Activated CD8-positive, alpha-beta T cell treated with anti-CD3 and anti-CD28 coated beads, Interleukin-2, amount 10 ng/mL, durations not matched to agents 7 days and 5 days (primary cell): ENCODE measurements around the gene GNB1L. TPM values are rescaled to one million over a fixed set of nuclear protein-coding genes. Genes with fewer than 3 reads are reported as not detected.

ENCODE experiments used
- ATAC-seq: fragments of 150-1000 bp; cut with Tn5 transposase; one replicate; pipeline ENCODE4 v1.10.0; 2021; ENCODE audit warnings: moderate library complexity
- CTCF ChIA-PET: fragments of 350-600 bp; sonication (Branson Sonifier 250); formaldehyde crosslinking; loops from one replicate; lab custom pipeline; 2021; ENCODE audit warnings: antibody characterized with exemption; lab: Charles Lee
- POLR2A ChIA-PET: fragments of 350-600 bp; sonication (Branson Sonifier 250); formaldehyde crosslinking; loops from one replicate; lab custom pipeline; 2021; ENCODE audit warnings: antibody characterized with exemption; lab: Charles Lee
- DNase-seq: peaks from one replicate; pipeline ENCODE4 v3.0.0-alpha.2; 2020
- H3K27ac Mint-ChIP-seq: one replicate; pipeline ENCODE4 v1.8.0; 2021; ENCODE audit warnings: mild to moderate bottlenecking, mixed read lengths
- H3K27me3 Mint-ChIP-seq: one replicate; pipeline ENCODE4 v1.8.0; 2021; ENCODE audit warnings: low read depth, mixed read lengths
- H3K36me3 Mint-ChIP-seq: one replicate; pipeline ENCODE4 v1.8.0; 2021; ENCODE audit warnings: low read depth, mixed read lengths
- H3K4me1 Mint-ChIP-seq: one replicate; pipeline ENCODE4 v1.8.0; 2021; ENCODE audit warnings: low read depth, mixed read lengths
- H3K4me3 Mint-ChIP-seq: one replicate; pipeline ENCODE4 v1.8.0; 2021; ENCODE audit warnings: mild to moderate bottlenecking, mixed read lengths
- H3K9me3 Mint-ChIP-seq: one replicate; pipeline ENCODE4 v1.8.0; 2022; ENCODE audit warnings: mixed read lengths; ENCODE audit not compliant: insufficient read depth
- total RNA-seq, 2 experiments: library from RNA; stranded (reverse); gene quantifications; one replicate each; pipeline ENCODE4 v1.2.3, GENCODE V29; 2021

Gene GNB1L
- total RNA-seq, 2 experiments from 2014 or later = 9.7 to 10.3 TPM

DNA sequence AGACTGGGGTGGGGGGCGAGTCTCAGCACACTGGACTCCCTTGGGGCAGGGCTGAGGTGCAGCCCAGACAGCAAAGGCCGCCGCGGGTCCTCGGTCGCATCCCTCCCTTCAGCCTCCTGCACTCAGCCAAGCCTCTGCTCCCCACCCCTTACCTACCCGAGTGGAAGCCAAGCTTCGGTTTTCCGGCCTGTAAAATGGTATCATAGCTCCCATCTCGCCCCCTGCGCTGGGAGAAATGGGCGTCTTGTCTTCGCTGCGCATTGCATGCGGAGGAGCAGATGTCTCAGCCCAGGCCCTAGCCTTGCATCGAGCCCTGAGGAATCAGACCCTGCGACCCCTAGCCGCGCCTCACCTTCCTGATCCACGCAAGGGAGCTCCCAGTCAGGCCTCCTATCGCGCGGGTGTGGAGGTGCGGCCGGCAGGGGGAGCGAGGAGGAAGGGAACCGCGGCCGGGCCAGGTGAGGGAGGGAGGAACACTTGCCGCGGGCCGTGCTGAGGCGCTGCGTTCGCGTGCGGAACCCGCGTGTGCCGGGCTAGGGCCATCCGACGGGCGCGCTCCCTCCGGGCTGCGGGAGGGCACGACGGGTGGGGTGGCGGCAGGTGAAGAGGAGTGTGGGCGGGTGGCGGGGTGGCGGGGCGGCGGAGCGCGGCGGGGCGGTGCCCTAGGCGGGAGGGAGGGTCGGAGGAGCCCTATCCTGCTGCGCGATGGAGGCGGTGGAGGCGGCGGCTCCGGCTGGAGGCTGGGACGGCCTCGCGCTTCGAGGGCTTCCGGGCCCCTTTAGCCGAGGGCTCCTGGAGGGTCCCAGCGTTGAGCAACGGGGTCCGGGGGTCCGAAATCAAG, 98.2 kb downstream of the GNB1L start:
- POLR2A ChIA-PET = no interaction called here
- peak; percentile 77 for DNase-seq
- H3K27ac Mint-ChIP-seq = no peak overlapping the region
- CTCF ChIA-PET = interaction anchor here (0.7 to 2.9 kb wide), 11 partner anchors 9 to 191 kb away, joined by 3 to 20 read pairs (median 4); partner anchors contain the start of gene GP1BB
- H3K36me3 Mint-ChIP-seq = peaks cover 2% of the 10 kb centered on the region
- ATAC-seq = peak; percentile 69
- H3K27me3 Mint-ChIP-seq = peaks cover 62% of the 10 kb centered on the region
- H3K4me1 Mint-ChIP-seq = peaks cover 24% of the 10 kb centered on the region
- no peak overlapping the region for H3K4me3 Mint-ChIP-seq
- H3K9me3 Mint-ChIP-seq = no peaks in the 10 kb centered on the region

DNA sequence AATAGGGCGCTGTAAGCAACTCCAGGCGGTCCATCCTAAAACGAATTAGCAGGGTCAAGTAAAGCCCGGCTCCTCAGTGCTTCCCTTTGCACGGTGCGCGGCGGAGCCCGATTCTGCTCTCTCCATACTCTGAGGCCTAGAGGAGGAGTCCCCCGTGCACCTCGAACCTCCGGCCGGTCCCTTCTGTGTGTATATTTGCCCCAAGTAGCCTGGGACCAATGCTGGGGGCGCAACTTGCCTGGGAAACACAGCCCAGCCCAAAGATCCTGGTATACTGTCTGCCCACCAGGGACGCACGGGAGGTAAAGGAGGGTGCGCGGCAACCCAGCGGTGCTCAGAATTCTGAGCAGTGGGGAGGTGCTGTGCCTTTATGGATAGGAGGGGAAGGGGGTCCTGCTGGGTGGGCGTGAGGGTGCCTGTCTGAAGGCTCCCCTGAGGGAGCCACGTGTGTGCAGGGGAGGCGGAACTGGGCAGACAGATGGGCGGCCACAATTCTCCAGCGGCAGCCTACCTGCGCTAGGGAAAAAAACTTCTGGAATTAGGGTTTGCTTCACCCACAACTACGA, 98.9 kb downstream of the GNB1L start:
- POLR2A ChIA-PET = no interaction called here

DNA sequence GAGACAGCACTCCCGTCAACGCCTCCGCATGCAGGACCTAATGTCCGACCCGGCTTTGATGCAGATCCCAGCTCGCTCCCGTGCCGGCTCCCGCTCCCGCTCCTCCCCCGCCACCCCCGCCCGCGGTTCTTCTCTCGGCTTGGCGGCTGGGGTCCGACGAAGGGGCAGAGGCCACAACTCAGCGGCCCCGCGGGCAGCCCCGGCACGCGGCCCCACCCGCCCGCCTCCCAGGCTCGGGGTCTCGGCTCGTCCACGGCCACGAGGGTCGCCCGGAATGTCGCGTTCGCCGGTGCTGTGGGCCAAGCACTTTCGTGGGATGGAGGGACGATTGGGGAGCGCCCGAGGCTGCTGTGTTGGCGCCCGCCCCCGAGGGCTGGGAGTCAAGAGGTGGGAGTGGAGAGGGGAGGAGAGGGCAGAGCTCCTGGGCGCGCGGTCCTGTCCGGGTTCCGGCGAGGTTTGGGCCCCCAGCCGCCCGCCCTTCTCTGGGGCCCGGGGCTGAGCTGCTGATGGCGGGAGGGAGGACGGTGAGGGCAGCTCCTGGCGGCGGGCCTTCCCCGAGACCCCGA, 99.4 kb downstream of the GNB1L start:
- H3K27me3 Mint-ChIP-seq = peaks cover 59% of the 10 kb centered on the region
- H3K27ac Mint-ChIP-seq = no peak overlapping the region
- H3K4me1 Mint-ChIP-seq = peaks cover 23% of the 10 kb centered on the region
- H3K4me3 Mint-ChIP-seq = no peak overlapping the region
- no peaks in the 10 kb centered on the region for H3K9me3 Mint-ChIP-seq
- DNase-seq = no peak
- ChIA-PET CTCF (interaction anchor here (1.3 to 2.9 kb wide), 2 partner anchors 25 to 77 kb away, joined by 3 to 11 read pairs; no protein-coding TSS in a partner anchor), POLR2A (no interaction called here)
- H3K36me3 Mint-ChIP-seq = peaks cover 1% of the 10 kb centered on the region
- ATAC-seq = no peak

More for the DNA sequence above, 98.9 kb downstream of the GNB1L start:
- no peak for DNase-seq
- no peak overlapping the region for H3K4me3 Mint-ChIP-seq
- peaks cover 2% of the 10 kb centered on the region for H3K36me3 Mint-ChIP-seq
- CTCF ChIA-PET = interaction anchor here (0.7 to 2.9 kb wide), 11 partner anchors 9 to 192 kb away, joined by 3 to 20 read pairs (median 4); partner anchors contain the start of gene GP1BB
- no peaks in the 10 kb centered on the region for H3K9me3 Mint-ChIP-seq
- peaks cover 61% of the 10 kb centered on the region for H3K27me3 Mint-ChIP-seq
- peaks cover 24% of the 10 kb centered on the region for H3K4me1 Mint-ChIP-seq
- no peak for ATAC-seq
- H3K27ac Mint-ChIP-seq = no peak overlapping the region

DNA sequence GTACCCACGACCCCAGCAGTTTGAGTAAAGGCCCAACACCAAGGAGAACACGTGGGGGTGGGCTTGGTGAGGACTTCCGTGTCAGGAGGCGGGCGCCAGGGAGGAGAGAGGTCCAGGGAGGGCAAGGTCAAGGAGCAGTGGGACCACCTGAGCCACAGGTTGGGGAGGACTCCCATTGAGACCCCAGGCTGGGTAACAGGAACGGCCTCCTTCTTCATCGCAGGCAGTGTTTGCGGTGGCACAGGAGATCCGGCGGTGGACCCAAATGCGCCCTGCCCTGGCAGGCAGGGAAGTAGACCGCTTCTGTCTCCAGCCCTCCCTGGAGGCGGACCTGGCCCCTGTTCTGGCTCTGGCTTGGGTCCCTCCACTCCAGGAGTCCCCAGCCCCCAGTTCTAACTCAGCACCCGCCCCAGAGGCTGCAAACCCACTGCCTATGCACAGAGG, 100.0 kb downstream of the GNB1L start:
- peaks cover 54% of the 10 kb centered on the region for H3K27me3 Mint-ChIP-seq
- no peak overlapping the region for H3K4me3 Mint-ChIP-seq
- no peak for ATAC-seq
- H3K36me3 Mint-ChIP-seq = no peaks in the 10 kb centered on the region
- POLR2A ChIA-PET = no interaction called here
- CTCF ChIA-PET = interaction anchor here (2.7 kb wide), 1 partner anchor 24 kb away, joined by 9 read pairs; no protein-coding TSS in a partner anchor
- H3K4me1 Mint-ChIP-seq = peaks cover 18% of the 10 kb centered on the region
- DNase-seq = no peak
- no peaks in the 10 kb centered on the region for H3K9me3 Mint-ChIP-seq
- H3K27ac Mint-ChIP-seq = no peak overlapping the region

DNA sequence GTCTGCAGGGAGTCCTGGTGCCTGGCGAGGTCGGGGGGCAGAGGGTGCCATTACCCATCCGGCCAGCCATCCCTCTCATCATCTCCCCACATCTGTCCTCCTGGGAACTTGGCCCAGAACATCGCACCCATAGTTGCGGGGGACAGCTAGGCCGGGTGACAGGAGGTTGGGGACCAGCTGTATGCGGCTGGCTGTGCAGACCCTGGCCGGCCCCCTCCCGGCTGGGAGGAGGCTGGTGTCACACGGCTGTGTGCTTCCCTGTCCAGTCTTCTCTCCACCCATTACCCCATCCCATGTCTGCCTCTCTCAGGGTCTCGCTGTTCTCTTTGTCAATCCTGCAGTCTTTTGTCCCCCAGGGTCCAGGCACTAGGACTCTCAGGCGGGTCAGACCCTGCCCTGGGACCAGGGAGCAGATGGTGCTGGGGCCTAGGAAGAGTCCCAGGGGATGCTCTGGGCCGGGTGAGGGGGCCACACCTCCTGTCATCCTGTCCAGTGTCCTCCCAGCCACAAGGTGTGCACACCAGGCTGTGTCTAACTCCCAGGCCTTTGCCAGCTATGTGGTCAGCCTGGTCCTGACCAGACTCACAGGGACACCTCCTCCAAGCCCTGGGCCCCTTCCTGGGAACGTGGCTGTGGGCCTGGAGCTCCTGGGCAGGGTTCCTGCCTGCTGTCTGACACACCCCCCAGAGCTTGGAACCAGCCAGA, 100.5 kb downstream of the GNB1L start:
- Mint-ChIP-seq H3K4me3 (no peak overlapping the region), H3K27me3 (peaks cover 50% of the 10 kb centered on the region), H3K4me1 (peaks cover 14% of the 10 kb centered on the region), H3K27ac (no peak overlapping the region), H3K9me3 (no peaks in the 10 kb centered on the region), H3K36me3 (no peaks in the 10 kb centered on the region)
- no peak for DNase-seq
- ChIA-PET POLR2A (no interaction called here), CTCF (interaction anchor here (2.7 kb wide), 1 partner anchor 24 kb away, joined by 9 read pairs; no protein-coding TSS in a partner anchor)
- ATAC-seq = no peak

DNA sequence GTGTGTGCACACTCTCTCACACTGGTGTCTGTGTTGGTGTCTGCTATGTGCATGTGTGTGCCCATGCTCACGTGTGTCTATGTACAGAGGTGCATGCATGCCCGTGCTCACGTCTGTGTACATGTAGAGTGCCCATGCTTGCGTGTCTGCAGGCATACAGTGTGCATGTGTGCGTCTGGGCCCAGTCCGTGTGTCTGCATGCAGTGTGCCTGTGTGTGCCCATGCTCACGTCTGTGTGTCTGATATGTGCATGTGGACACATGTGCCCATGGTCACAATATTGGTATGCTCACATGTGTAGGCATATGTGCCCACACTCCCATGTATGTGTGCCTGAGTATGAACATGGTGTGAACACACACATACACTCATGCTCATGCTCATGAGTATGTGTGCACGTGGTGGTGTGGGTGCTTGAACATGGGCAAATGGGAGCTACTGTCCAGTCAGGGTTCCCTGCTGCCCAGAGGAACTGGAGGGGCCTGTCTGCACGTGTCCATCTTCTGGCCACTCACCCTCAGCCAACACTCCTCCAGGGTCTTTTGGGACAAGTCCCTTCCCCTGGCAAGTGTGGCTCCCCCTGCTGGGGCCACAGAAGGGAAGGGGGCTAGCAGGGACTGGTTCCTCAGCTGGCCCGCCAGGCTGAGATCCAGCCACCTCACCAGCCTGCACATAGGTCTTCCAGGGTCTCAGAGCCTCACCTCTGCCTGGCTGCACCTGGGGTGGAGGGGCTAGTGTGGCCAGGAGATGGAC, 101.4 kb downstream of the GNB1L start:
- Mint-ChIP-seq H3K4me1 (peaks cover 14% of the 10 kb centered on the region), H3K36me3 (no peaks in the 10 kb centered on the region), H3K27ac (no peak overlapping the region), H3K9me3 (no peaks in the 10 kb centered on the region), H3K4me3 (no peak overlapping the region), H3K27me3 (peaks cover 45% of the 10 kb centered on the region)
- CTCF ChIA-PET = interaction anchor here (2.7 kb wide), 1 partner anchor 23 kb away, joined by 9 read pairs; no protein-coding TSS in a partner anchor
- ATAC-seq = no peak
- DNase-seq = no peak
- POLR2A ChIA-PET = interaction anchor here (0.5 to 0.9 kb wide), 2 partner anchors 12 to 408 kb away, joined by 4 read pairs; no protein-coding TSS in a partner anchor

DNA sequence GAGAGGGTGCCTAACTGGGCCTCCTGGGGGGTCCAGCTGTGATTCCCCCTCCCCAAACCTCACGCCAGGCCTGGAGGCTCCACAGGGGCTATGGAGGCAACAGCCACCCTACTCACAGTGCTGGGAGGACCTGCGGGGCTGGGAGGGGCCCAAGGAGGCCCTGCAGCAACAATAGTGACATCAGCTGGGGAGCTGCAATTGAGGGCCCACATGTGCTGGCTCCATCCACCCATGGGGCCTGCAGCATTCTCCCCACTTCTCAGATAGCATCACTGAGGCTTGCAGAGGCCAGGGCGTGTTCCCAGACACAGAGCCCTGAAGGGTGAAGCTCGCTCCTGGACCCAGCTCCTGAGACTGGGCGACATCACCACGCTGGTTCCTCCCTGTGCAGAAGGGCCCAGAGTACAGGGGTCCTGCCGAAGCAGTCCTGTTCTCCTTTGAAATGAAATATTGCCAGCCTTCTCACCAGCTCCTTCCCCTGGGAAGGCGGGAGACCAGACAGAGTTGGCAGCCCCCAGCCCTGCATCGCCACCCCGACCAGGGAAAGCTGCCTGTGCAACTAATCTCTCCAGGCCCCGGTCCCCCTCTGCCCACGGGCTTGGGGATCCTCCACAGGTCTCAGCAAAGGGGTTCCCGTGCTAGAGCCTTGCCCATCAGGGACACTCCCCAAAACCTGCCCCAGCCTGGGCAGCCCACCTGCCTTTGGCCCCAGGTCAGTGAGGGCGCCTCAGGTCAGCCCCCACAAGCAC, 103.0 kb downstream of the GNB1L start:
- POLR2A ChIA-PET = no interaction called here

DNA sequence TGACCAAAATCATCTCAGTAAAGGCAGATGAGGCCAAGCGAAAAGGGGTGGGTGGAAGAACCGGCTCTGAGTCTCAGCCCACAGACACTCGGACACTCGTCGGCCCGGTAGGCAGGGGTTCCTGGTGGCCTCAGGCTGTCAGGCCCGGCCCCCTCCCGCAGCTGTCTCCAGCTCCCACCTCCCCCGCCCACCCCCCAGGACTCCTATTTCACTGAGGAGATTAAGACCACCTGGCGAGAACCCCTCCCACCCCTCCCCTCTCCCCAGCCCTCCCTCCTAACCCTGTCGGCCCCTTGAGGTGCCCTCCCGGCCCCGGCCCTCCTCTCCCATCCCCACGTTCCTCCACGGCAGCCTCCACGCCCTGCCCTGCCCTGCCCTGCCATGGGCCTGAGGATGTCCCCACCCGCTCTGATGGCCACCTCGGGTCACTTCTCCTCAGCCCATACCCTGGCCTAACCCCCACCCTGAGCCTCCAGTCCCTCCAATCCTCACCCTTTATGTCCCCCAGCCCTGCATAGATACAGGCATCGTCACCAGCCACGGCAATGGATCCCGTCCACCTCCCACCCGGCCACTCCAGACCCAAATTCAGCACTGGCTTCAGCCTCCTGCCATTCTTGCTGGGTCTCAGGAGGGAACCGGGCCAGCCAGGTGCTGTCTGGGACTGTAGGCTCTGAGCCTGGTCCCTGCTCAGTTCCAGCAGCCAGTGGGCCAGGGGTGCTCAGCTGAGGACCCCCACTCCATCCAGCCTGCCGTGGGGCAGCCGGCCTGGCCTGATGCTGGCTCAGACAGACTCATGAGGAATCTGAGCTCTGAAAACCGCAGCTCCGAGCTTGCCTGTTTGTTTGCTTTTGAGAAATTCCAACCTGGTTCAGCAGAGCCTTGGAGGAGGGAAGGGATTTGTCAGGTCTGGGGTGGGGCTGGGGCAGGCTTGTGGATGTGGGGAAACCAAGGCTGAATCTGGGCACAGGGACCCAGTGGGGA, 103.9 kb downstream of the GNB1L start:
- H3K4me3 Mint-ChIP-seq = no peak overlapping the region
- no peaks in the 10 kb centered on the region for H3K9me3 Mint-ChIP-seq
- H3K27me3 Mint-ChIP-seq = peaks cover 24% of the 10 kb centered on the region
- ATAC-seq (no peak), DNase-seq (no peak)
- H3K36me3 Mint-ChIP-seq = no peaks in the 10 kb centered on the region
- CTCF ChIA-PET = no interaction called here
- peaks cover 2% of the 10 kb centered on the region for H3K4me1 Mint-ChIP-seq
- POLR2A ChIA-PET = no interaction called here
- no peak overlapping the region for H3K27ac Mint-ChIP-seq

More for the DNA sequence above, 103.0 kb downstream of the GNB1L start:
- Mint-ChIP-seq H3K4me3 (no peak overlapping the region), H3K4me1 (peaks cover 7% of the 10 kb centered on the region), H3K27me3 (peaks cover 33% of the 10 kb centered on the region), H3K27ac (no peak overlapping the region), H3K36me3 (no peaks in the 10 kb centered on the region), H3K9me3 (no peaks in the 10 kb centered on the region)
- DNase-seq = no peak
- no peak for ATAC-seq
- CTCF ChIA-PET = no interaction called here

DNA sequence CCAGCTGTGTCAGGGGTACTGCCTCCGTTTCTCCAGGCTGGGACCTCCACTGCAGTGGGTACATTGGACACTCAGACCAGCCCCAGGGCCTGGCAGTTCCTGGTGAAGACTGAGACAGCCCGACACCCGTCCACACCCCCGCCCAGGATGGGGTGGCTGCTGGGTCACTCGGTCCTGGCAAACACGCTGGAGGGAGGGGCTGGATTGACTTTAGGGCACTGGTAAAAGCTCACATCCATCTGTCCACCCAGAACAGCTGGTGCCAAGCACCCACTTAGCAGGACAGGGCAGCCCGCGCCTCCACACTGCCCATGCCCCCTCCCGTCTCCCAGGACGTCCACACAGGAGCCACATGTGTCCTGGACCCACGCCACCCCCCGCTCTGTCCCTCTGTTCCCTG, 104.8 kb downstream of the GNB1L start:
- no peaks in the 10 kb centered on the region for H3K36me3 Mint-ChIP-seq
- ChIA-PET CTCF (no interaction called here), POLR2A (no interaction called here)
- H3K4me3 Mint-ChIP-seq = no peak overlapping the region
- ATAC-seq (no peak), DNase-seq (no peak)
- H3K27me3 Mint-ChIP-seq = peaks cover 17% of the 10 kb centered on the region
- no peaks in the 10 kb centered on the region for H3K4me1 Mint-ChIP-seq
- no peaks in the 10 kb centered on the region for H3K9me3 Mint-ChIP-seq
- no peak overlapping the region for H3K27ac Mint-ChIP-seq
